ENCODE measurements around the gene RPS15.

Gene RPS15

DNA sequence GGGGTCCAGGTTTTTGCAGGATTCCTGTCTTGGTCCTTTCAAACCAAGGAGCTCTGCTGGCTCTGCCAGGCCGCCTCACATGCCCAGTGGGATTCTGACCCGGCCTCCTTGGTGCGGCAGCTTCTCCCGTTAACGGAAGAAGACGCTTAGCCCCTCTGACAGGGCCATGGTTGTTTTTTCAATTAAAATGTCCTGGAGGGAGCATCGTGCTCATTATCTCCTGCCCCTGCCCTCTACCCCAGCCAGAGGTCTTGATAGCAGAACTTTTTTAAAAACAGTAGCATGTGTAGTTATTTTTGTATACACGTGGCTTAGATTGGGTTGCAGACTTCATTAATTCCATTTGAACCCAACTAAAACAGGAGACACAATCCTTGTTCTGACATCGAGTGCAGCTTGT is 11.5 kb upstream of the RPS15 start:
- H3K36me3 ChIP-seq (ENCODE audit: insufficient read depth, low read length) = peaks cover 76% of the 10 kb centered on the region
- H3K9me3 ChIP-seq (ENCODE audit: low read length) = no peaks in the 10 kb centered on the region

DNA sequence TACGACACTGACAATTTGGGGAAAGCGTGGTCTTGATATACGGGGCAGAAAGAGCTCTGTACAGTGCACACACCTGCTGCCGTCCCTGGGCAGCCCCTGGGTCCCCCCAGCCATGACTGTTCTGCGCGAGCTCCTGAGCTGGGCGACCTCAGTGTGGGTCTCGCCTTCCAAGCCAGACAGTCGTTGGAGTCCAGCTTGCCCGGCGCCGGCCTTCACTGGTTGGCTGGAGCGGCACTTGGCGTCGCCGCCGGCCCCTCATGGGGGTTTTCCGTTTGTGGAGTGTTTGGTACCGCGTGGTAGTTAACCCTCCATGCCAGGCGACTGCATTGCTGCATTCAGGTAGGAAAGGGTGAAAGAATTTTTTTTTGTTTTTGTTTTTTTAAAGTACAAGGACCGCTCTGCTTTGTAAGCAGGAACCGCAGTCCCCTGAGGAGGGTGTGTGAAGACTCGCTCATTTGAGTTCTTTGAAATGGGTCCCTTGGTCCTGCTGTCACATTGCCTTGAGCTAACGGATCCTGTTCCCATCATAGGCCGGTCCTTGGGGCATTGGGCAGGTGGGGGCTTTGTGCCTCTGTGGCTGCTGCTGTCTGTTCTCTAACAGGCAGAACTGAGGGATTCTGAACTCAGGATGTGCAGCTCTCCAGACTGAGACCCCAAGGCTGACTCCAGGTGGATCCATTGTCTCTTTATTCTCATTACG is 10.8 kb upstream of the RPS15 start:
- Histone ChIP-seq H2AFZ (ENCODE audit: low read depth, low read length) (no peak overlapping the region), H3K4me3 (ENCODE audit: low read length) (no peak overlapping the region), H3K36me3 (ENCODE audit: insufficient read depth, low read length) (peaks cover 76% of the 10 kb centered on the region), H3K9me3 (ENCODE audit: low read length) (no peaks in the 10 kb centered on the region), H3K4me1 (ENCODE audit: insufficient read depth, low read length) (peaks cover 15% of the 10 kb centered on the region), H3K27me3 (ENCODE audit: insufficient read depth, low read length) (no peaks in the 10 kb centered on the region)

More for the DNA sequence above, 11.5 kb upstream of the RPS15 start:
- H3K4me3 ChIP-seq (ENCODE audit: low read length) = no peak overlapping the region
- H3K27me3 ChIP-seq (ENCODE audit: insufficient read depth, low read length) = no peaks in the 10 kb centered on the region
- H3K4me1 ChIP-seq (ENCODE audit: insufficient read depth, low read length) = peaks cover 15% of the 10 kb centered on the region
- H2AFZ ChIP-seq (ENCODE audit: low read depth, low read length) = no peak overlapping the region

- Histone ChIP-seq H3K4me3 (ENCODE audit: low read length) (no peak overlapping the region), H2AFZ (ENCODE audit: low read depth, low read length) (no peak overlapping the region), H3K9me3 (ENCODE audit: low read length) (no peaks in the 10 kb centered on the region), H3K4me1 (ENCODE audit: insufficient read depth, low read length) (peaks cover 8% of the 10 kb centered on the region), H3K27me3 (ENCODE audit: insufficient read depth, low read length) (no peaks in the 10 kb centered on the region), H3K36me3 (ENCODE audit: insufficient read depth, low read length) (peaks cover 76% of the 10 kb centered on the region)
Measured at GRCh38 chr19:1428738-1429391, 9.3 kb upstream of the RPS15 start.

GRCh38 chr19:1429750-1430149 is 8.4 kb upstream of the RPS15 start:
- Histone ChIP-seq H3K4me1 (ENCODE audit: insufficient read depth, low read length) (peaks cover under 1% of the 10 kb centered on the region), H3K36me3 (ENCODE audit: insufficient read depth, low read length) (peaks cover 83% of the 10 kb centered on the region), H3K27me3 (ENCODE audit: insufficient read depth, low read length) (no peaks in the 10 kb centered on the region), H3K9me3 (ENCODE audit: low read length) (no peaks in the 10 kb centered on the region), H2AFZ (ENCODE audit: low read depth, low read length) (no peak overlapping the region), H3K4me3 (ENCODE audit: low read length) (no peak overlapping the region)

GRCh38 chr19:1430246-1430645 is 8.0 kb upstream of the RPS15 start:
- Histone ChIP-seq H2AFZ (ENCODE audit: low read depth, low read length) (no peak overlapping the region), H3K9me3 (ENCODE audit: low read length) (no peaks in the 10 kb centered on the region), H3K36me3 (ENCODE audit: insufficient read depth, low read length) (peaks cover 82% of the 10 kb centered on the region), H3K4me3 (ENCODE audit: low read length) (no peak overlapping the region), H3K27me3 (ENCODE audit: insufficient read depth, low read length) (no peaks in the 10 kb centered on the region), H3K4me1 (ENCODE audit: insufficient read depth, low read length) (peaks cover 1% of the 10 kb centered on the region)

DNA sequence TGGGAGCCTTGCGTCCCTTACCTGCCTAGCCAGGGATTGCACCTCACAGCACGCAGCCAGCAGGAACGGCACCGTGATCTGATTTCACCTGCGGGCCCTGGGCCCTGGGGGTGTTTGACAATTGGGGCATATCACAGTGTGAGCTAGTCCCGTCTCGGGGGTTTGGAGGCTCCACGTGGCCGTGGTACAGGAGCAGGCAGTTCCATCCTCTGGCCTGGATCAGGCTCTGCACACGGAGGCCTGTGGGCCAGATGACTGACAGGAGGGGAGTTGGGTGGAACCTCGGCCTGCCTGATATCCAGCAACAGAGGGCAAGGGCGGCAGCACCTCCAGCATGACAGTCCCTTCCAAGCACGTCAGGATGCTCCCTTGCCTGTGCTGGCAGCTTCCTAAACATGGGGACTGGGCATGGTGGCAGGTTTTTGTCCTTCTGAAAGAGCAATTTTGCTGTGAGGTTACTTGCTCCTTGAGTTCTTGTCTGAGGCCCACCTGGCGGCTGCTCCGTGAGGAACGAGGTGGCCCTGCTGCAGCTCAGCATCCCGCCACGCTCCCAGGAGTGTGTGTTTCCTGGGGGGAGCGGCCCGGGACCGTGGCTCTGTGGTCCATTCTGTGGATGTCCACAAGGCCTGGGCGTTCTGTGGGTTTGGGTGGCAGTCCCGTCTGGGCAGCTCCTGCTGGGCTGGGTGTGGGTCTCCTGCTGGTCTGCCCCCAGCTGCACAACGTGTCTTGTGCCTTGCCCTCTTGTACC is 6.3 kb upstream of the RPS15 start:
- peaks cover 73% of the 10 kb centered on the region for H3K36me3 ChIP-seq (ENCODE audit: insufficient read depth, low read length)
- H3K27me3 ChIP-seq (ENCODE audit: insufficient read depth, low read length) = no peaks in the 10 kb centered on the region
- H3K9me3 ChIP-seq (ENCODE audit: low read length) = no peaks in the 10 kb centered on the region
- H3K4me3 ChIP-seq (ENCODE audit: low read length) = no peak overlapping the region
- H2AFZ ChIP-seq (ENCODE audit: low read depth, low read length) = no peak overlapping the region
- peaks cover 3% of the 10 kb centered on the region for H3K4me1 ChIP-seq (ENCODE audit: insufficient read depth, low read length)

DNA sequence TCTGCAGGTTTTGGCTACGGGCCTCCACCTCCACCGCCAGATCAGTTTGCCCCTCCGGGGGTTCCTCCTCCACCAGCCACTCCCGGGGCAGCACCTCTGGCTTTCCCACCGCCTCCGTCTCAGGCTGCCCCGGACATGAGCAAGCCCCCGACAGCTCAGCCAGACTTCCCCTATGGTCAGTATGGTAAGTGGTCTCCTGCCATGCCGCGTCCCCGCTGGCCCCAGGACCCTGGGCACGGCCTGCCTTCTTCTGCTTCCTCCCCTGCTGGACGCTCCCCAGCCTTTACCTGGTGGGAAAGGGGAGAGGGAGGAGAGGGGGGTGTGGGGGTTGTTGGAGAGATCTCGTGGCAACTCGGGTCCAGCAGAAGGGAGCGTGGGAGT is 5.7 kb upstream of the RPS15 start:
- Histone ChIP-seq H3K9me3 (ENCODE audit: low read length) (no peaks in the 10 kb centered on the region), H3K4me3 (ENCODE audit: low read length) (no peak overlapping the region), H3K4me1 (ENCODE audit: insufficient read depth, low read length) (peaks cover 3% of the 10 kb centered on the region), H3K27me3 (ENCODE audit: insufficient read depth, low read length) (no peaks in the 10 kb centered on the region), H3K36me3 (ENCODE audit: insufficient read depth, low read length) (peaks cover 70% of the 10 kb centered on the region), H2AFZ (ENCODE audit: low read depth, low read length) (no peak overlapping the region)

DNA sequence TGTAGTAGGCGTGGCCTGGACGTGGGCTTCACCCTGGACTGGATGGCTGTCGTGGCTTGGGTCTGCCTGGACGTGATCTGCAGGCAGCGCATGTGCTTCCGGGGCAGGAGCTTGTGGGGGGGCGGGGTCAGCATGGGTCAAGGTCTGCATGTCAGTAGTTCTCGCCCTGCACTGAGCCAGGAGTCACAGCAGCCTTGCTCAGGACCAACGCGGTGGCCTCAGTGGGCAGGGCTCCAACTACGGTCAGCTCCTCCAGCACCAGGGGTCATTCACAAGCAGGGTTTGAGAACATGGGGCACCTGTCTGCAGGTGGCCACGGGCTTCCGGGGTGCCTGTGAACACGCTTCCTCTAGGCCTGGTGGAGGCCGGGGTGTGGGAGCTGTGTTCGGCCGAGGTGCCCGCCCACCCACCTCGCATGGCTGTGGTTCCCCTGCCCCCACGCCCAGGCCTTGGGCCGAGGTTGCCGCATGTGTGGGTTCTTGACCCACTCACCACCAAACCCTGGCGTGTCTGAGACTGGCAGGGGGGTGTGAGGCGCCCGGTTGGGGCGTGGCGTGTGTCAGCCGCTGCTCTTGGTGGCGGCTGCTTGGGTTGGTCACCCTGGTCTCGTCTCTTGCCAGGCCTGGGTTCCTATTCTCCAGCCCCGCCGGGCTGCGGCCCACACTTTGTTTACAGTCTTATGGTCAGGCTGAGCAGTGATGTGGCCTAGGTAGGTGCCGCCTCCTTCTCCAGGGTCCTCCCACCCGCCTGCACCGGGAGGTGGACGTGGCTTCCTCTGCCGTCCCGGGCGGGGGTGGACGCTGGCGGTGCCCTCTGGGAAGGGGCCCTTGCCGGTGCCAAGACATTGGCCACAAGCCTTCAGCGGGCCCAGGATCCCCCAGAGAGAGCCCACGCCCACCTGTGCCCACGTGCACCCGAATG is 4.8 kb upstream of the RPS15 start:
- no peak overlapping the region for H3K4me3 ChIP-seq (ENCODE audit: low read length)
- H3K4me1 ChIP-seq (ENCODE audit: insufficient read depth, low read length) = peaks cover 3% of the 10 kb centered on the region
- H2AFZ ChIP-seq (ENCODE audit: low read depth, low read length) = no peak overlapping the region
- H3K9me3 ChIP-seq (ENCODE audit: low read length) = no peaks in the 10 kb centered on the region
- H3K36me3 ChIP-seq (ENCODE audit: insufficient read depth, low read length) = peaks cover 61% of the 10 kb centered on the region
- no peaks in the 10 kb centered on the region for H3K27me3 ChIP-seq (ENCODE audit: insufficient read depth, low read length)

DNA sequence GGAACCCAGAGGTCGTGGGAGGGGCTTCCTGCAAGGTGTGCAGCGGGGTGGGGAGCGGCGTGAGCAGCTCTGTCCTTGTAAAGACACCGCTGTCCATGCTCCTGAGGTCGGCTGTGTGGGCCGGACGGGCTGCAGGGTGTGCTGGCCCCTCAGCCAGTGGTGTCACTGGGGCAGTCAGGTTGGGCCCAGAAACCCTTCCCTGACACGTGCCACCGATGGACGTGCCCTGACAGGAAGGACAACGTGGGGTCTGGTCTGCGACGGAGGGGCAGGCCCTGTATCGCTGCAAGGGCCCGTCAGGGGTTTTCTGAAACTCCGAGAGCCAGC is 4.2 kb upstream of the RPS15 start:
- Histone ChIP-seq H3K4me3 (ENCODE audit: low read length) (no peak overlapping the region), H3K4me1 (ENCODE audit: insufficient read depth, low read length) (peaks cover 4% of the 10 kb centered on the region), H3K36me3 (ENCODE audit: insufficient read depth, low read length) (peaks cover 56% of the 10 kb centered on the region), H3K9me3 (ENCODE audit: low read length) (no peaks in the 10 kb centered on the region), H2AFZ (ENCODE audit: low read depth, low read length) (no peak overlapping the region), H3K27me3 (ENCODE audit: insufficient read depth, low read length) (no peaks in the 10 kb centered on the region)

DNA sequence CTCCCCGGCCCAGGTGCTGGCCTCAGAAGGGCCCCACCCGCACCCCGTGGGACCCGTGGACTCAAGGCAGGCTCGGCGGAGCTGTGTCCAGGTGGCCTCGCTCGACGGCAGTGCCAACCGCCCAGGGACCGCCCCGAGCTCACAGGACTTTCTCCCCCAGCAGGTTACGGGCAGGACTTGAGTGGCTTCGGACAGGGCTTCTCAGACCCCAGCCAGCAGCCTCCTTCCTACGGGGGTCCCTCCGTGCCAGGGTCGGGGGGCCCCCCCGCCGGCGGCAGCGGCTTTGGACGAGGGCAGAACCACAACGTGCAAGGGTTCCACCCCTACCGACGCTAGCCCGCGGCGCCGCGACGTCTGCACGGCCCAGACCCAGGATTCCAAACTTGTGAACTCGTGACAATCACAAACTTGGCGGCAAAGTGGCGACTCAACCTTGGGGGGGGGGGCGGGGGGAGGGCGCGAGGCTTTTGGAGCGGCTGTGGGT is 3.6 kb upstream of the RPS15 start:
- Histone ChIP-seq H2AFZ (ENCODE audit: low read depth, low read length) (no peak overlapping the region), H3K27me3 (ENCODE audit: insufficient read depth, low read length) (no peaks in the 10 kb centered on the region), H3K4me3 (ENCODE audit: low read length) (no peak overlapping the region), H3K9me3 (ENCODE audit: low read length) (no peaks in the 10 kb centered on the region), H3K36me3 (ENCODE audit: insufficient read depth, low read length) (peaks cover 56% of the 10 kb centered on the region), H3K4me1 (ENCODE audit: insufficient read depth, low read length) (peaks cover 10% of the 10 kb centered on the region)

GRCh38 chr19:1435378-1435989 is 2.7 kb upstream of the RPS15 start:
- H3K27me3 ChIP-seq (ENCODE audit: insufficient read depth, low read length) = no peaks in the 10 kb centered on the region
- H3K4me1 ChIP-seq (ENCODE audit: insufficient read depth, low read length) = peaks cover 16% of the 10 kb centered on the region
- H3K9me3 ChIP-seq (ENCODE audit: low read length) = no peaks in the 10 kb centered on the region
- no peak overlapping the region for H2AFZ ChIP-seq (ENCODE audit: low read depth, low read length)
- H3K4me3 ChIP-seq (ENCODE audit: low read length) = no peak overlapping the region
- peaks cover 57% of the 10 kb centered on the region for H3K36me3 ChIP-seq (ENCODE audit: insufficient read depth, low read length)

DNA sequence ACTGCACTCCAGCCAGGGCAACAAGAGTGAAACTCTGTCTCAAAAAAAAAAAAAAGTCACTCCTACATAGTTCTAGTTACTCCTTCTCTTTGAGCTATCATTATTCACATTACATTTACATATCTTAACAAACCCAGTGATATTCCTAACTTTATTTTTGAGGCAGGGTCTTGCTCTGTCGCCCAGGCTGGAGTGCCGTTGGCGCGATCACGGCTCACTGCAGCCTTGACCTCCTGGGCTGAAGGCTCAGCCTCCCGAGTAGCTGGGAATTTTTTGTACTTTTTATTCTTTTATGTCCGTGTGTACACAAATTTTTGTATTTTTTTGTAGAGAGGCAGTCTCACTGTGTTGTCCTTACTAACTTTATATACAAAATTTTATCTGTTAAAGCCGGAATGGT is 587 bp upstream of the RPS15 start:
- Histone ChIP-seq H2AFZ (ENCODE audit: low read depth, low read length) (no peak overlapping the region), H3K9me3 (ENCODE audit: low read length) (no peaks in the 10 kb centered on the region), H3K4me3 (ENCODE audit: low read length) (no peak overlapping the region), H3K4me1 (ENCODE audit: insufficient read depth, low read length) (peaks cover 18% of the 10 kb centered on the region), H3K36me3 (ENCODE audit: insufficient read depth, low read length) (peaks cover 65% of the 10 kb centered on the region), H3K27me3 (ENCODE audit: insufficient read depth, low read length) (no peaks in the 10 kb centered on the region)
